Vagina (tissue), 2 donors: ENCODE measurements around the gene CCDC8. TPM values are rescaled to one million over a fixed set of nuclear protein-coding genes. Genes with fewer than 3 reads are reported as not detected.

ENCODE experiments used
- DNase-seq, 2 donors: peaks; one replicate each; pipeline ENCODE4 v3.0.0-alpha.2; 2017; ENCODE audit errors: extremely low spot score in 2 of 2
- H3K27ac ChIP-seq: fragments of 200-600 bp; sonication (generic); one replicate; pipeline ENCODE4 v1.5.1; 2019
- H3K27me3 ChIP-seq: fragments of 200-600 bp; sonication (generic); one replicate; pipeline ENCODE4 v1.5.1; 2019
- H3K36me3 ChIP-seq, 2 donors: fragments of 200-600 bp; sonication (generic); one replicate each; pipeline ENCODE4 v1.5.1; 2017 to 2019
- H3K4me1 ChIP-seq: fragments of 200-600 bp; sonication (generic); one replicate; pipeline ENCODE4 v1.5.1; 2019
- H3K4me3 ChIP-seq, 2 donors: fragments of 200-600 bp; sonication (generic); 1 replicate in 1 of 2; 2 replicates in 1 of 2; pipeline ENCODE4 v1.5.1; 2016 to 2019
- H3K9me3 ChIP-seq: fragments of 200-600 bp; sonication (generic); one replicate; pipeline ENCODE4 v1.5.1; 2019
- POLR2A ChIP-seq, 2 donors: fragments of 450-650 bp; IDR thresholded peaks; one replicate each; pipeline ENCODE4 v1.6.1; 2017; ENCODE audit warnings: antibody characterized with exemption in 2 of 2, mild to moderate bottlenecking in 2 of 2, moderate library complexity in 2 of 2
- POLR2AphosphoS5 ChIP-seq, 2 donors: sonication (generic); formaldehyde crosslinking; IDR thresholded peaks; one replicate each; pipeline ENCODE4 v1.9.0; 2017; ENCODE audit warnings: antibody characterized with exemption in 2 of 2, mild to moderate bottlenecking in 2 of 2, low read depth in 1 of 2; ENCODE audit not compliant: insufficient read depth in 1 of 2
- intact Hi-C: fragments of 100-400 bp; cut with DNase I; formaldehyde crosslinking; loops from one replicate; pipeline ENCODE4 v1.15.1; 2023
- total RNA-seq: library from RNA; depleted of rRNA; stranded (reverse); fragments of >200 nt; gene quantifications from one replicate; pipeline ENCODE4 v1.2.3, GENCODE V29; 2016
- TF ChIP-seq, protein P1 (sequence below), 3 experiments: fragments of 450-650 bp in 2 of 3; fragments of 200-600 bp in 1 of 3; sonication (generic) in 1 of 3; IDR thresholded peaks; one replicate each; pipeline ENCODE4 v1.5.1; 2017 to 2019; ENCODE audit warnings: antibody characterized with exemption in 3 of 3, mild to moderate bottlenecking in 2 of 3, moderate library complexity in 2 of 3

The CCDC8 gene
- total RNA-seq, 1 donor from 2014 or later: 7.4 TPM

GRCh38 chr19:46373491-46374359 lies 39.6 kb downstream of the CCDC8 start:
- no peak for TF ChIP-seq POLR2A (IDR thresholded peaks at IDR 0.05)
- TF ChIP-seq, protein P1, sequence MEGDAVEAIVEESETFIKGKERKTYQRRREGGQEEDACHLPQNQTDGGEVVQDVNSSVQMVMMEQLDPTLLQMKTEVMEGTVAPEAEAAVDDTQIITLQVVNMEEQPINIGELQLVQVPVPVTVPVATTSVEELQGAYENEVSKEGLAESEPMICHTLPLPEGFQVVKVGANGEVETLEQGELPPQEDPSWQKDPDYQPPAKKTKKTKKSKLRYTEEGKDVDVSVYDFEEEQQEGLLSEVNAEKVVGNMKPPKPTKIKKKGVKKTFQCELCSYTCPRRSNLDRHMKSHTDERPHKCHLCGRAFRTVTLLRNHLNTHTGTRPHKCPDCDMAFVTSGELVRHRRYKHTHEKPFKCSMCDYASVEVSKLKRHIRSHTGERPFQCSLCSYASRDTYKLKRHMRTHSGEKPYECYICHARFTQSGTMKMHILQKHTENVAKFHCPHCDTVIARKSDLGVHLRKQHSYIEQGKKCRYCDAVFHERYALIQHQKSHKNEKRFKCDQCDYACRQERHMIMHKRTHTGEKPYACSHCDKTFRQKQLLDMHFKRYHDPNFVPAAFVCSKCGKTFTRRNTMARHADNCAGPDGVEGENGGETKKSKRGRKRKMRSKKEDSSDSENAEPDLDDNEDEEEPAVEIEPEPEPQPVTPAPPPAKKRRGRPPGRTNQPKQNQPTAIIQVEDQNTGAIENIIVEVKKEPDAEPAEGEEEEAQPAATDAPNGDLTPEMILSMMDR (IDR thresholded peaks at IDR 0.05): no peak
- TF ChIP-seq POLR2AphosphoS5 (IDR thresholded peaks at IDR 0.05; ENCODE audit: insufficient read depth in 1 of 2, low read depth in 1 of 2): peak in 1 of 2 donors; percentile 50
- peak in 1 of 2 donors; percentile 91 for DNase-seq
- Histone ChIP-seq H3K9me3 (no peaks in the 10 kb centered on the region), H3K27ac (peak overlapping the region; percentile 31), H3K4me1 (peaks cover 74% of the 10 kb centered on the region), H3K4me3 (no peak overlapping the region), H3K36me3 (peaks cover 0 to 19% of the 10 kb centered on the region in 2 donors), H3K27me3 (no peaks in the 10 kb centered on the region)
- intact Hi-C loops: no loop called here

DNA sequence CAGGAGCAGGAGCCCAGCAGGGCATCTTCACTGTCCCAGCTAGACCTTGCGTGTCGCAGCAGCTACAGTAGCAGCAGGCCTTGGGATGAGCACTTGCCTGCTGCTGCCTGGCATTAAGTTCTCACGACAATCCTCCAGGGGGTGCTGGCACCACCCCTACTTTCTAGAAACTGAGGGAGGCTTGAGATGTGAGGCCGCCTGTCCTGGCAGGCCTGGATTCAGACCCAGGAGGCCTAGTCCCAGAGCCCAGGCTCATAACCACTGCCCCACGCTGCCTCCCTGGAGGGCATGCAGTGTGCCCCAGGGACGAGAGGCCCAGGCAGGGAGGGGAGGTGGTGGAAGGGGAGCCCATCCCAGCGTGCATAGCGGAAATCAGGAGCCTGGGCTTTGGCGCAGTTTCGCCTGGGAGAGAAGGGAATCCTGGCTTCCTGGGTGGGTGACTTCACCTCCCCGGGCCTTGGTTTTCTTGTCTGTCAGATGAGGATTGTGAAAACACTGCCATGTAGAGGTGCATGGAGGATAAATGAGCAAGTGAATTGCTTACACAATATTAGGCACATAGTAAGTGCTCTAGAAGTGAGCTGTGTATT lies 40.4 kb downstream of the CCDC8 start:
- Histone ChIP-seq H3K36me3 (peaks cover 0 to 19% of the 10 kb centered on the region in 2 donors), H3K9me3 (no peaks in the 10 kb centered on the region), H3K27ac (peak overlapping the region; percentile 35), H3K27me3 (no peaks in the 10 kb centered on the region), H3K4me3 (no peak overlapping the region), H3K4me1 (peaks cover 67% of the 10 kb centered on the region)
- intact Hi-C loops: no loop called here
- no peak for DNase-seq
- TF ChIP-seq, protein P1 (IDR thresholded peaks at IDR 0.05): no peak
- no peak for TF ChIP-seq POLR2AphosphoS5 (IDR thresholded peaks at IDR 0.05; ENCODE audit: insufficient read depth in 1 of 2, low read depth in 1 of 2)
- TF ChIP-seq POLR2A (IDR thresholded peaks at IDR 0.05): no peak

- DNase-seq: no peak
- intact Hi-C loops: no loop called here
These were observed 41.9 kb downstream of the CCDC8 start for GRCh38 chr19:46371371-46371901.

GRCh38 chr19:46369817-46370216 lies 43.5 kb downstream of the CCDC8 start:
- Histone ChIP-seq H3K9me3 (no peaks in the 10 kb centered on the region), H3K27ac (no peak overlapping the region), H3K4me1 (peaks cover 49% of the 10 kb centered on the region), H3K36me3 (peaks cover 0 to 16% of the 10 kb centered on the region in 2 donors), H3K27me3 (no peaks in the 10 kb centered on the region), H3K4me3 (no peak overlapping the region)
- no peak for DNase-seq
- TF ChIP-seq POLR2AphosphoS5 (IDR thresholded peaks at IDR 0.05; ENCODE audit: insufficient read depth in 1 of 2, low read depth in 1 of 2) (no peak), POLR2A (IDR thresholded peaks at IDR 0.05) (no peak)
- TF ChIP-seq, protein P1 (IDR thresholded peaks at IDR 0.05): no peak
- intact Hi-C loops: no loop called here

More at GRCh38 chr19:46371371-46371901, 41.9 kb downstream of the CCDC8 start:
- Histone ChIP-seq H3K4me1 (peaks cover 55% of the 10 kb centered on the region), H3K36me3 (peaks cover 0 to 19% of the 10 kb centered on the region in 2 donors), H3K9me3 (no peaks in the 10 kb centered on the region), H3K4me3 (no peak overlapping the region), H3K27ac (no peak overlapping the region), H3K27me3 (no peaks in the 10 kb centered on the region)
- TF ChIP-seq POLR2AphosphoS5 (IDR thresholded peaks at IDR 0.05; ENCODE audit: insufficient read depth in 1 of 2, low read depth in 1 of 2) (no peak), POLR2A (IDR thresholded peaks at IDR 0.05) (no peak)
- TF ChIP-seq, protein P1 (IDR thresholded peaks at IDR 0.05): no peak
